Stimulated activated naive B cell treated with anti-CD40 and anti-IgM and Interleukin-4, amounts not matched to agents 10 μg/mL and 1 μg/mL and 100 μg/mL, for 72 hours (primary cell): ENCODE data around the gene CNRIP1.

ENCODE experiments used
- ATAC-seq, 2 donors: fragments of 150-1000 bp; cut with Tn5 transposase; replicated peaks; 2 replicates each; pipeline ENCODE4 v1.10.0; 2021; ENCODE audit warnings: moderate library complexity in 1 of 2
- DNase-seq: peaks from one replicate; pipeline ENCODE4 v3.0.0; 2021
- H3K27ac Mint-ChIP-seq: one replicate; pipeline ENCODE4 v1.8.0; 2022; ENCODE audit warnings: mild to moderate bottlenecking, mixed read lengths
- H3K27me3 Mint-ChIP-seq, 2 donors: one replicate each; pipeline ENCODE4 v1.8.0; 2022; ENCODE audit warnings: mixed read lengths in 2 of 2
- H3K36me3 Mint-ChIP-seq, 2 donors: one replicate each; pipeline ENCODE4 v1.8.0; 2022; ENCODE audit warnings: mixed read lengths in 2 of 2, mild to moderate bottlenecking in 1 of 2
- H3K4me1 Mint-ChIP-seq, 2 donors: one replicate each; pipeline ENCODE4 v1.8.0; 2022; ENCODE audit warnings: mixed read lengths in 2 of 2, mild to moderate bottlenecking in 1 of 2
- H3K4me3 Mint-ChIP-seq, 2 donors: one replicate each; pipeline ENCODE4 v1.8.0; 2022; ENCODE audit warnings: mild to moderate bottlenecking in 2 of 2, mixed read lengths in 2 of 2, moderate library complexity in 1 of 2
- H3K9me3 Mint-ChIP-seq, 2 donors: one replicate each; pipeline ENCODE4 v1.8.0; 2022; ENCODE audit warnings: mixed read lengths in 2 of 2, mild to moderate bottlenecking in 1 of 2

Gene CNRIP1

DNA sequence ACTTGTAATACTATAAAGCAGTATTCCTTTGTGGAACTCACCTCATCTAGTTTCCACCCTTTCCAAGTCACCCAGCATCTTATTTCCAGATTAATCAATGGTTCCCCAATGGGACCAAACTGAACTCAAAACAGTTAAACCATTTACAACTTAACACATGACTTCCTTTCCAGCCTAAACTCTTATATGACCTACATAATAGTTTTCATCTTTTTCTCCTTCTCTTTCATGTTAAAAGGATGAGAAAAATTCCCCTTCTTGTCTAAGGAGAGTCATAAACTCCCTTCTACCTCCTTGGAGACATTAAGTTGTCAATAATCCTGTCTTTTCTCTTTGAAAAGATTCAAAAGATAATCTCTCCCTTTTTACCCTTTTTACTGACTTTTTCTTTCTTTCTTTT, 74.1 kb downstream of the CNRIP1 start:
- ATAC-seq = no peak
- Mint-ChIP-seq H3K27me3 (no peaks in the 10 kb centered on the region), H3K4me3 (no peak overlapping the region), H3K9me3 (no peaks in the 10 kb centered on the region), H3K4me1 (peaks cover 14 to 27% of the 10 kb centered on the region in 2 donors), H3K27ac (no peak overlapping the region), H3K36me3 (peaks cover 3 to 6% of the 10 kb centered on the region in 2 donors)
- DNase-seq = no peak

DNA sequence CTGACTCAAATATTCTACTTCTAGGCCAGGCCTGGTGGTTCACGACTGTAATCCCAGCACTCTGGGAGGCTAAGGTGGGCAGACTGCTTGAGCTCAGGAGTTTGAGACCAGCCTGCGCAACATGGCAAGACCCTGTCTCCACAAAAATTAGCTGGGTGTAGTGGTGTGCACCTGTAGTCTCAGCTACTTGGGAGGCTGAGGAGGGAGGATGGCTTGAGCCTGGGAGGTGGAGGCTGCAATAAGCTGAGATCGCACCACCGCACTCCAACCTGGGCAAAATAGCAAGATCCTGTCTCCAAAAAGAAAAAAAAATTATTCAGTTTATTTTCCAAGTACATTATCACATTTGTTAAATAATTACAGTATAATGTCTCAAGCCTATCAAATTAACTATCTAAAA, 74.7 kb downstream of the CNRIP1 start:
- no peaks in the 10 kb centered on the region for H3K9me3 Mint-ChIP-seq
- no peak for ATAC-seq
- peaks cover 7 to 11% of the 10 kb centered on the region in 2 donors for H3K36me3 Mint-ChIP-seq
- H3K27ac Mint-ChIP-seq = no peak overlapping the region
- no peak for DNase-seq
- H3K4me1 Mint-ChIP-seq = peaks cover 18 to 27% of the 10 kb centered on the region in 2 donors
- H3K27me3 Mint-ChIP-seq = no peaks in the 10 kb centered on the region
- no peak overlapping the region for H3K4me3 Mint-ChIP-seq

DNA sequence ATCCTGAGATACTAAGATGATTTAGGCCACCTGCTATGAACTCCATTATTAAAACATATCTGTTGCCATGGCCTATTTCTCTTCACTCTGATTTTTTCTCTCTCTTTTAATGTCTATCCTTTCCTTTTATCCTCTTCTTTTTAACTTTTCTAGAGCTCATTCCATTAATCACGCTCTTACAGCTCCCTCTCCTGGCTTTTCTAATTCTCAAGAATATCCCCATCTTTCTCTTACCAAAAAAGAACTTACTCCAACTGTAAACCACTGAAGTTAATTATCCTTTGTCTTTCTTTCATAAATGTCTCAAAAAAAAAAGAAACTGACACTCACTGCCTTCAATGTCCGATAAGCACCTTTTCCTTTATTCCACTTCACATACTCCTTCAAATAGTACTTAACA, 75.3 kb downstream of the CNRIP1 start:
- H3K9me3 Mint-ChIP-seq = no peaks in the 10 kb centered on the region
- H3K27me3 Mint-ChIP-seq = no peaks in the 10 kb centered on the region
- peaks cover 16 to 30% of the 10 kb centered on the region in 2 donors for H3K4me1 Mint-ChIP-seq
- DNase-seq = no peak
- H3K36me3 Mint-ChIP-seq = peaks cover 6 to 10% of the 10 kb centered on the region in 2 donors
- H3K4me3 Mint-ChIP-seq = no peak overlapping the region
- no peak for ATAC-seq
- no peak overlapping the region for H3K27ac Mint-ChIP-seq
